HEK293 (cell line): ENCODE data around the gene TLL1.

Source experiments
- CTCF ChIA-PET: fragments of 350-600 bp; formaldehyde crosslinking; extraction: SDS; loops from one replicate; lab custom pipeline; 2021; ENCODE audit warnings: antibody characterized with exemption; lab: Yijun Ruan, JAX
- POLR2A ChIA-PET: fragments of 300-600 bp; formaldehyde crosslinking; extraction: SDS; loops from one replicate; lab custom pipeline; 2020; ENCODE audit warnings: antibody characterized with exemption, inconsistent platforms; lab: Yijun Ruan, JAX
- H3K27ac ChIP-seq: fragments of 200-500 bp; sonication (Bioruptor generic); 2 replicates; pipeline ENCODE4 v1.5.1; 2014; ENCODE audit warnings: low read depth, low read length, control low read depth, inconsistent platforms; ENCODE audit errors: extremely low read depth
- H3K36me3 ChIP-seq, 2 experiments: fragments of 200-500 bp in 1 of 2; sonication (Bioruptor generic) in 1 of 2; 1 replicate in 1 of 2; 2 replicates in 1 of 2; pipeline ENCODE4 v1.5.1; 2014 to 2017; ENCODE audit warnings: inconsistent platforms in 2 of 2, low read length in 2 of 2; ENCODE audit not compliant: control insufficient read depth in 2 of 2, insufficient read depth in 1 of 2
- H3K4me1 ChIP-seq: fragments of 200-500 bp; sonication (Bioruptor generic); 2 replicates; pipeline ENCODE4 v1.5.1; 2014; ENCODE audit warnings: mild to moderate bottlenecking, low read length, inconsistent platforms; ENCODE audit not compliant: control insufficient read depth, insufficient read depth
- H3K4me3 ChIP-seq: 2 replicates; pipeline ENCODE4 v1.5.1; 2011; ENCODE audit warnings: low read depth, mild to moderate bottlenecking, control low read depth, low read length, moderate library complexity
- H3K9me3 ChIP-seq: fragments of 200-500 bp; sonication (Bioruptor generic); 2 replicates; pipeline ENCODE4 v1.5.1; 2014; ENCODE audit warnings: low read depth, low read length, inconsistent platforms; ENCODE audit not compliant: control insufficient read depth, insufficient read depth
- BCL6B ChIP-seq: fragments of 450-650 bp; formaldehyde crosslinking; IDR thresholded peaks from 2 replicates; pipeline ENCODE4 v1.5.1; 2017; ENCODE audit warnings: missing biosample characterization, missing genetic modification characterization
- MZF1 ChIP-seq: fragments of 450-650 bp; formaldehyde crosslinking; IDR thresholded peaks from 2 replicates; pipeline ENCODE4 v1.5.1; 2017; ENCODE audit warnings: missing biosample characterization, missing genetic modification characterization, borderline replicate concordance
- REPIN1 ChIP-seq: fragments of 450-650 bp; formaldehyde crosslinking; IDR thresholded peaks from 2 replicates; pipeline ENCODE4 v1.5.1; 2017; ENCODE audit warnings: missing biosample characterization, missing genetic modification characterization, low read depth
- SP2 ChIP-seq: fragments of 450-650 bp; formaldehyde crosslinking; IDR thresholded peaks from 2 replicates; pipeline ENCODE4 v1.5.1; 2016; ENCODE audit warnings: missing biosample characterization, missing genetic modification characterization
- ZBTB1 ChIP-seq: fragments of 450-650 bp; formaldehyde crosslinking; IDR thresholded peaks from 2 replicates; pipeline ENCODE4 v1.5.1; 2016; ENCODE audit warnings: missing biosample characterization, missing genetic modification characterization
- ZFP37 ChIP-seq: fragments of 450-650 bp; formaldehyde crosslinking; IDR thresholded peaks from 2 replicates; pipeline ENCODE4 v1.5.1; 2016; ENCODE audit warnings: missing biosample characterization, missing genetic modification characterization
- ZNF132 ChIP-seq: fragments of 450-650 bp; formaldehyde crosslinking; IDR thresholded peaks from 2 replicates; pipeline ENCODE4 v1.5.1; 2017; ENCODE audit warnings: missing biosample characterization, missing genetic modification characterization, borderline replicate concordance
- ZNF157 ChIP-seq: fragments of 450-650 bp; formaldehyde crosslinking; IDR thresholded peaks from 2 replicates; pipeline ENCODE4 v1.5.1; 2016; ENCODE audit warnings: missing biosample characterization, missing genetic modification characterization
- ZNF18 ChIP-seq: fragments of 450-650 bp; formaldehyde crosslinking; IDR thresholded peaks from 2 replicates; pipeline ENCODE4 v1.5.1; 2016; ENCODE audit warnings: missing biosample characterization, missing genetic modification characterization
- ZNF184 ChIP-seq: fragments of 450-650 bp; IDR thresholded peaks from 2 replicates; pipeline ENCODE4 v1.5.1; 2018; ENCODE audit warnings: missing biosample characterization, mild to moderate bottlenecking, missing genetic modification characterization
- ZNF23 ChIP-seq: fragments of 450-650 bp; formaldehyde crosslinking; IDR thresholded peaks from 2 replicates; pipeline ENCODE4 v1.5.1; 2016; ENCODE audit warnings: missing biosample characterization, missing genetic modification characterization, borderline replicate concordance
- ZNF366 ChIP-seq: fragments of 450-650 bp; formaldehyde crosslinking; conservative IDR thresholded peaks from 2 replicates; pipeline ENCODE4 v1.5.1; 2016; ENCODE audit warnings: missing biosample characterization, missing genetic modification characterization
- ZNF423 ChIP-seq: fragments of 450-650 bp; formaldehyde crosslinking; IDR thresholded peaks from 2 replicates; pipeline ENCODE4 v1.5.1; 2016; ENCODE audit warnings: missing biosample characterization, missing genetic modification characterization
- ZNF433 ChIP-seq: fragments of 450-650 bp; formaldehyde crosslinking; IDR thresholded peaks from 2 replicates; pipeline ENCODE4 v1.5.1; 2016; ENCODE audit warnings: missing biosample characterization, missing genetic modification characterization, low read depth
- ZNF548 ChIP-seq: fragments of 450-650 bp; formaldehyde crosslinking; IDR thresholded peaks from 2 replicates; pipeline ENCODE4 v1.5.1; 2016; ENCODE audit warnings: missing biosample characterization, missing genetic modification characterization
- ZNF621 ChIP-seq: fragments of 450-650 bp; formaldehyde crosslinking; IDR thresholded peaks from 2 replicates; pipeline ENCODE4 v1.5.1; 2017; ENCODE audit warnings: missing biosample characterization, missing genetic modification characterization
- ZNF843 ChIP-seq: fragments of 450-650 bp; formaldehyde crosslinking; IDR thresholded peaks from 2 replicates; pipeline ENCODE4 v1.5.1; 2016; ENCODE audit warnings: missing biosample characterization, missing genetic modification characterization
- ZSCAN5A ChIP-seq: fragments of 450-650 bp; formaldehyde crosslinking; IDR thresholded peaks from 2 replicates; pipeline ENCODE4 v1.5.1; 2016; ENCODE audit warnings: missing biosample characterization, missing genetic modification characterization
- TF ChIP-seq, protein P1 (sequence below): sonication (generic); formaldehyde crosslinking; IDR thresholded peaks from 2 replicates; pipeline ENCODE4 v1.8.1; 2022; ENCODE audit warnings: mild to moderate bottlenecking, moderate library complexity, missing genetic modification reagents
- TF ChIP-seq, protein P2 (sequence below): fragments of 450-650 bp; formaldehyde crosslinking; IDR thresholded peaks from 2 replicates; pipeline ENCODE4 v1.5.1; 2016; ENCODE audit warnings: missing biosample characterization, missing genetic modification characterization
- TF ChIP-seq, protein P3 (sequence below): fragments of 450-650 bp; formaldehyde crosslinking; IDR thresholded peaks from 2 replicates; pipeline ENCODE4 v1.5.1; 2016; ENCODE audit warnings: missing biosample characterization, missing genetic modification characterization

TLL1 gene

GRCh38 chr4:166134285-166134684 lies 261.2 kb downstream of the TLL1 start:
- Histone ChIP-seq H3K4me1 (no peaks in the 10 kb centered on the region), H3K9me3 (no peaks in the 10 kb centered on the region), H3K36me3 (no peaks in the 10 kb centered on the region), H3K4me3 (no peak overlapping the region), H3K27ac (no peak overlapping the region)
- TF ChIP-seq, protein P1, sequence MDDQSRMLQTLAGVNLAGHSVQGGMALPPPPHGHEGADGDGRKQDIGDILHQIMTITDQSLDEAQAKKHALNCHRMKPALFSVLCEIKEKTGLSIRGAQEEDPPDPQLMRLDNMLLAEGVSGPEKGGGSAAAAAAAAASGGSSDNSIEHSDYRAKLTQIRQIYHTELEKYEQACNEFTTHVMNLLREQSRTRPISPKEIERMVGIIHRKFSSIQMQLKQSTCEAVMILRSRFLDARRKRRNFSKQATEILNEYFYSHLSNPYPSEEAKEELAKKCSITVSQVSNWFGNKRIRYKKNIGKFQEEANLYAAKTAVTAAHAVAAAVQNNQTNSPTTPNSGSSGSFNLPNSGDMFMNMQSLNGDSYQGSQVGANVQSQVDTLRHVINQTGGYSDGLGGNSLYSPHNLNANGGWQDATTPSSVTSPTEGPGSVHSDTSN (CRISPR knock-in tag), result no peak
- TF ChIP-seq ZNF548 (tag by site-specific recombination) (no peak), ZBTB1 (tag by site-specific recombination) (no peak), SP2 (tag by site-specific recombination) (no peak)
- TF ChIP-seq, protein P2, sequence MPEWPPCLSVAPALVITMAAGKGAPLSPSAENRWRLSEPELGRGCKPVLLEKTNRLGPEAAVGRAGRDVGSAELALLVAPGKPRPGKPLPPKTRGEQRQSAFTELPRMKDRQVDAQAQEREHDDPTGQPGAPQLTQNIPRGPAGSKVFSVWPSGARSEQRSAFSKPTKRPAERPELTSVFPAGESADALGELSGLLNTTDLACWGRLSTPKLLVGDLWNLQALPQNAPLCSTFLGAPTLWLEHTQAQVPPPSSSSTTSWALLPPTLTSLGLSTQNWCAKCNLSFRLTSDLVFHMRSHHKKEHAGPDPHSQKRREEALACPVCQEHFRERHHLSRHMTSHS (tag by site-specific recombination), result no peak
- TF ChIP-seq, all 188 proteins: peak for 0
- POLR2A ChIA-PET, result interaction anchor here (0.6 kb wide), 1 partner anchor 147 kb away, joined by 3 read pairs; no protein-coding TSS in a partner anchor
- CTCF ChIA-PET, result no interaction called here

GRCh38 chr4:166140951-166141350 lies 267.9 kb downstream of the TLL1 start:
- ChIA-PET POLR2A (no interaction called here), CTCF (interaction anchor here (0.6 kb wide), 1 partner anchor 204 kb away, joined by 3 read pairs; no protein-coding TSS in a partner anchor)
- Histone ChIP-seq H3K36me3 (no peaks in the 10 kb centered on the region), H3K4me1 (no peaks in the 10 kb centered on the region), H3K4me3 (no peak overlapping the region), H3K9me3 (no peaks in the 10 kb centered on the region), H3K27ac (no peak overlapping the region)
- TF ChIP-seq ZNF184 (tag by site-specific recombination), result no peak
- TF ChIP-seq BCL6B (tag by site-specific recombination), result no peak
- no peak for TF ChIP-seq ZNF23 (tag by site-specific recombination)
- TF ChIP-seq ZNF423 (tag by site-specific recombination), result no peak

GRCh38 chr4:166143227-166143626 lies 270.2 kb downstream of the TLL1 start:
- no peak overlapping the region for H3K4me3 ChIP-seq
- no peaks in the 10 kb centered on the region for H3K4me1 ChIP-seq
- H3K9me3 ChIP-seq, result no peaks in the 10 kb centered on the region
- no peaks in the 10 kb centered on the region for H3K36me3 ChIP-seq
- CTCF ChIA-PET, result no interaction called here
- no peak overlapping the region for H3K27ac ChIP-seq
- POLR2A ChIA-PET, result no interaction called here
- TF ChIP-seq ZNF157 (tag by site-specific recombination) (no peak), MZF1 (tag by site-specific recombination) (no peak), ZNF843 (no peak), REPIN1 (tag by site-specific recombination) (no peak), ZNF621 (tag by site-specific recombination) (no peak), ZNF366 (tag by site-specific recombination) (no peak), ZFP37 (no peak), ZSCAN5A (tag by site-specific recombination) (no peak), ZNF18 (tag by site-specific recombination) (no peak), ZNF433 (tag by site-specific recombination) (no peak), ZNF132 (no peak)
- TF ChIP-seq, protein P3, sequence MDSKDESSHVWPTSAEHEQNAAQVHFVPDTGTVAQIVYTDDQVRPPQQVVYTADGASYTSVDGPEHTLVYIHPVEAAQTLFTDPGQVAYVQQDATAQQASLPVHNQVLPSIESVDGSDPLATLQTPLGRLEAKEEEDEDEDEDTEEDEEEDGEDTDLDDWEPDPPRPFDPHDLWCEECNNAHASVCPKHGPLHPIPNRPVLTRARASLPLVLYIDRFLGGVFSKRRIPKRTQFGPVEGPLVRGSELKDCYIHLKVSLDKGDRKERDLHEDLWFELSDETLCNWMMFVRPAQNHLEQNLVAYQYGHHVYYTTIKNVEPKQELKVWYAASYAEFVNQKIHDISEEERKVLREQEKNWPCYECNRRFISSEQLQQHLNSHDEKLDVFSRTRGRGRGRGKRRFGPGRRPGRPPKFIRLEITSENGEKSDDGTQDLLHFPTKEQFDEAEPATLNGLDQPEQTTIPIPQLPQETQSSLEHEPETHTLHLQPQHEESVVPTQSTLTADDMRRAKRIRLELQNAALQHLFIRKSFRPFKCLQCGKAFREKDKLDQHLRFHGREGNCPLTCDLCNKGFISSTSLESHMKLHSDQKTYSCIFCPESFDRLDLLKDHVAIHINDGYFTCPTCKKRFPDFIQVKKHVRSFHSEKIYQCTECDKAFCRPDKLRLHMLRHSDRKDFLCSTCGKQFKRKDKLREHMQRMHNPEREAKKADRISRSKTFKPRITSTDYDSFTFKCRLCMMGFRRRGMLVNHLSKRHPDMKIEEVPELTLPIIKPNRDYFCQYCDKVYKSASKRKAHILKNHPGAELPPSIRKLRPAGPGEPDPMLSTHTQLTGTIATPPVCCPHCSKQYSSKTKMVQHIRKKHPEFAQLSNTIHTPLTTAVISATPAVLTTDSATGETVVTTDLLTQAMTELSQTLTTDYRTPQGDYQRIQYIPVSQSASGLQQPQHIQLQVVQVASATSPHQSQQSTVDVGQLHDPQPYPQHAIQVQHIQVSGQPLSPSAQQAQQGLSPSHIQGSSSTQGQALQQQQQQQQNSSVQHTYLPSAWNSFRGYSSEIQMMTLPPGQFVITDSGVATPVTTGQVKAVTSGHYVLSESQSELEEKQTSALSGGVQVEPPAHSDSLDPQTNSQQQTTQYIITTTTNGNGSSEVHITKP (tag by site-specific recombination), result no peak
- TF ChIP-seq, protein P2 (tag by site-specific recombination), result no peak
